Measurements from ENCODE around the gene B4GALT1.
"Not testable (repeated sequence)": the region's sequence is repeated elsewhere in the genome, so short reads cannot be mapped to it uniquely, and the experiment has no call there.

B4GALT1 gene

GRCh38 chr9:33184963-33185362 is 17.8 kb upstream of the B4GALT1 start:
- DNase-seq = no peak

DNA sequence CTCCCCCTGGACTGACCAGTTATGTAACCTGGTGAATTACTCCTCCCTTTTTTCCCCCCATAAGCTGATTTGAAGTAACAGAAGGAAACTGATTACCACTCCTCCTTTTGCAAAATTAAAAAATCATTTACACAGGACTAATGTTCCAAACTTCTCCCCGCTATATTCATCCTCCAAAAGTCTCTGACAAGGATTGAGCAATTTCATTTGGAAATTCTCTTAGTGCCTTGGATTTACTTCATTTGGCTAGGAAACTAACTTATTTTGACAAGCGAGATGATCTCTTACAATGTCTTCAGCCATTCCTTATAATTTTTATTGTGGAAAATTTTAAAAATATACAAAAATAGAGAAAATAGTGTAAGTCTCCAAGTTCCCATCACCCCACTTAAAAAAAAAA is 15.4 kb upstream of the B4GALT1 start:
- no peak for DNase-seq

DNA sequence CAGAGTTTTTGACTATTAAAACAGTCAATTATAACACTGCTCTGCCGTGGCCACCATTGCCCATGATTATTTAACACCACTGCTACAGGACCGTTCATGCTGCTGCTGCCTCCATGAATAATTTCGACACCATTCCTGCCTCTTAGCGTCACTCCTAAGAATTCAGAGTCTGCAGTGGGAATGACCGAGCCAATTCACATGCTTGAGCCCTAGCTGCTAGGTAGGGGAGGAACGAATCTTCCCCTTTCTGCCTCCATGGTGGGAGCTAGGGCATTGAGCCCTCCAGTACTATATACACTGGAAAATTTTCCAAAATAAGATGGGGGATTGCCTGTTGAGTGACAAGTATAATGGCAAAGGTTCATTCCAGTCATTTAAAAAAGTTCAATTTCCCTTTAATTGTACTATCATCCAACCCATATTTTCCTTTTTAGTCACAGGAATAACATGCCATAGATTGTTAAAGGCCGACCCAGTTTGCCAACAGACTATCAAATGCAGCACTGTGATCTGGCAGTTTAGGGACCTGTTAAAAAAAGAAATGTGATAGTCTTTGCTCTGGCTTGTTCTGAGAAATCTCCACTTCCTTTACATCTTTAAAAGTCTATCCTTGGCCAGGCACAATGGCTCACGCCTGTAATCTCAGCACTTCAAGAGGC is 13.5 kb upstream of the B4GALT1 start:
- no peak for DNase-seq

DNA sequence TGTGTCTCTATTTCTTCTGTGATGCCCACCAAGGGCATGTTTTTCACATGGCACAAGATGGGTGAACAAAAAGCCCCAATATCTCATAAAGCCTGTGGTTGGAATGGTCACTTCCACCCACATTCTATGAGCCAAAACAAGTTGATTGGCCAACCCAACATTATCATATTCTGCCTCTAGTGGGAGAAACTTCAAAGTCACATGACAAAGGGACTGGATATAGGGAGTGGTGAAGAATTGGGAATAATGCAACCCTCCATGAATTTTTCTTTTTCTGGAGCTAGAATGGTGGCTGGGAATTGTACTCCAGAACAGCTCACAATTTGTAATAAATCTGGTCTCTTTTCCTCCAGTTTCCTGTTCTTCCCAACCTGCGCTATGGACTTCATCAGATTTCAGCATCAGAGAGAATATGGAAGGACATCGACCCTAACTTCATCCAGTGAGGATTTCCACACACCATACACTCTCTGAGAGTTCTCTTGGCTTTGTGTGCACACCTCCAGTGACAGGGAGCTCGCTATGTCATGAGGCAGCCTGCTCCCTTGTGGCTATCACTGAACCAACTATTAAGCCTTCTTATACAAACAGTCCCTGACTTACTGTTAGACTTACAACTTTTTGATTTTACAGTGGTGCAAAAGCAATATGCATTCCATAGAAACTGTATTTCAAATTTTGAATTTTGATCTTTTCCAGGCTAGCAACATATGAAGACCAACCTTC is 12.0 kb upstream of the B4GALT1 start:
- DNase-seq = no peak

DNA sequence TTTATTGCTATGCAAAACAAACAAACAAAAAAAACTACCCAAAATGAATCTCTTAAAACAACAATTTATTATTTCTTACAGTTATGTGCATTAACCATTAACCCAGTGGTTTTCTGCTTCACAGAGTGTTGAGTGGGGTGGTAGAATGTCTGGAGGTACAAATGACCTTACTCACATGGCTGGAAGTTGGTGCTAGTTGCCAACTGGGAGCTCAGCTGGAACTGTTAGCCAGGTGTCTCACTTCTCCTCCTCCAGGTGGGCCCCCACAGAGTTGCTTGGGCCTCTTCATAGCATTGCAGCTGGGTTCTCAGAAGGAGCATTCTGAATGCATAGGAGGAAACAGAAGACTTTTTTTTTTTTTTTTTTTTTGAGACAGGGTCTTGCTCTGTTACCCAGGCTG is 10.5 kb upstream of the B4GALT1 start:
- no peak for DNase-seq

GRCh38 chr9:33177086-33177485 is 9.9 kb upstream of the B4GALT1 start:
- DNase-seq = no peak

DNA sequence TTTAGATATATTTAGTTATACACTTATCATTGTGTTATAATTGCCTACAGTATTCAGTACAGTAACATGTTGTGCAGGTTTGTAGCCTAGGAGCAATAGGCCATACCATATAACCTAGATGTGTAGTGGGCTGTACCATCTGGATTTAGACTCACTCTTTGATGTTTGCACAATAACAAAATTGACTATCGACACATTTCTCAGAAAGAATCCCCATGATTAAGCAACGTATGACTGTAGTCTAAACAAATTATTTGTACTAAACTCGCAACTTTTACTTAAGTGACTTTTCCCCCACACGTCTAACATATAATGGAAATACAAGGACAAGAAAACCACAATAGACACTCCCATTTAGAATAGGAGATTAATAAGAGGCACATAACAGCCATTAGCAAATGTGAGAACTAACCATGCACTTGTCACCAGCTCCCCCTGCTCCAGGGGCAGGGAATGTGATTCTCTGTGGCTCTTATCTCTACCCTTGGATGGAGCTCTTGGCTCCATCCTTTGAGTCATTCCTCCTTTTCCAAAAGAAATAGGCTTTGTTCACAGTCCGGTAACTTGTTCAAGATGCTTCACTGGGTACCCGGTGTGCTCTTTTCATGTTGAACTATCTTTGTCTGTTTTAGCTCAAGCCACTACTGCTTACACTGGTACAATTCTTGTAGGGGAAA is 8.7 kb upstream of the B4GALT1 start:
- DNase-seq = no peak

GRCh38 chr9:33172256-33173238 is 5.4 kb upstream of the B4GALT1 start:
- no peak for DNase-seq

- DNase-seq = peak; percentile 22 to 37
Measured at GRCh38 chr9:33170464-33171415, 3.6 kb upstream of the B4GALT1 start.

- no peak for DNase-seq
Measured at GRCh38 chr9:33168941-33169544, 1.9 kb upstream of the B4GALT1 start.

DNA sequence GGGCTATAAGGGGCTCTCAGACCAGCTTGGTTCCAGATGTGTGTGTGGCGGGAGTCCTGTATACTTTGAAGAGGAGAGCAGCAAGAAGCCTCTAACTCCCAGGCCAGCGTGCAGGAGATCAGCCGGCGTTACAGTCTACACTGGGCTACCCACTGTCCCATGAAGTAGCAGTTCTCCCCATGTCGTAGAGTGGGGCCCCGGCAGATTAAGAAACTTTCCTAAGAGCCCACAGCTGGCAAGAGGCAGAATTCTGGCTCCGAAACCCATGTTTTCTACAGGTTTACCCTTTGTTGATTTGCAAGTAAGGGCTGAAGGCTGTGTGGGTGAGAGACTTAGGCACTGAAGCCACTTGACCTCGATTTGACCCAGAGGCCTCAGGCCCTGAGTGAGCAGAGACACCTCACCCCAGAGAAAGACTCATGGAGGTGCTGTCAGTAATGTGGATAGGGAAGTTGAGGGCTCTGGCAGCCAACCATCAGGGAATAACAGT is 881 bp upstream of the B4GALT1 start:
- no peak for DNase-seq

DNA sequence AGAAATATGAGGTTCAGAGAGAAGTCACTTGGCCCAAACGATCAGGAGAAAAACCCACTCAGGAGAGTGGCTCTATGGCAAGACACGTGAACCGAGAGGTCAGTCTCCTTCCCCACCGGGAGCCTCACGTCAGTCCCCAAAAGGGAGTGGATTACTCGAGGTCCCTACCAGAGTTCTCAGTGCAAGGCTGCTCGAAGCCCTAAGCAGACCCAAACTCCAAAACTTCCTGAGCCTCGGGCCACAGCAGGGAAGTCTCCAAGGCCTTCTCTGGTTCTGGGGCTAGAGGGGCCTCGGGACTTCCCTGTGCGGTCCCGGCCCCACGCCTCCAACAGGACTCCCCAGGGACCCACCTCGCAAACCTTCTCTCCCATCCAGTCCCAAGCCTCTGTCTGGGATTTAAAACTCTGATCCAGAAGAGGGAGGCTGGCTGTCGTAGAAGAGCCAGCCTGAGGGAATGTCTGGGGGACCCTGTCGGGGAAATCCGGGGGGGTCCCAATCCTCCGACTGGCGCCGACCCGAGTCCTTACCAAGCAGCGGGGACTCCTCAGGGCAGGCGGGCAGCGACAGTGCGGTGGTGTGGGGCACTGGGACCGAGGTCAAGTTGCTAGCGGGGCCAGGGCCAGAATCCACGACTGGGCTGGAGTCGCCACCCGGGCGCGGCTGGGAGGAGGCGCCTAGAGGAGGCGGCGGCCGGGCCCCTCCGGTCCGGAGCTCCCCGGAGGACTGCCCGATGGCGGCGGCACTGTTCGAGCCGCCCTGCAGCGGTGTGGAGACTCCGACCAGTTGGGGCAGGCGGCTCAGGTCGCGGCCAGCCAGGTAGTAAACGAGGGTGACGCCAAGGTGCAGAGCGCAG is 679 bp downstream of the B4GALT1 start:
- DNase-seq = no peak

GRCh38 chr9:33165263-33166151 is 1.6 kb downstream of the B4GALT1 start:
- no peak for DNase-seq

DNA sequence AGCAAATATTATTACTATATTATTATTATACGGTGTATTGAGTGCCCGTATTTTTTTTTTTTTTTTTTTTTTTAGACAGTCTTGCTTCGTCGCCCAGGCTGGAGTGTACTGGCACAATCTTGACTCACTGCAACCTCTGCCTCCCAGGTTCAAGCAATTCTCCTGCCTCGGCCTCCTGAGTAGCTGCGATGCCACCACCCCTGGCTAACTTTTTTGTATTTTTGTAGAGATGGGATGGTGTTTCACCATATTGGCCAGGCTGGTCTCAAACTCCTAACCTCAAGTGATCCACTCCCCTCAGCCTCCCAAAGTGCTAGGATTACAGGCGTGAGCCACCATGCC is 2.2 kb downstream of the B4GALT1 start:
- not testable (repeated sequence) for DNase-seq

- no peak for DNase-seq
Measured at GRCh38 chr9:33164138-33164809, 2.9 kb downstream of the B4GALT1 start.

- no peak for DNase-seq
Measured at GRCh38 chr9:33163433-33164137, 3.6 kb downstream of the B4GALT1 start.

GRCh38 chr9:33162721-33163311 is 4.3 kb downstream of the B4GALT1 start:
- no peak for DNase-seq

All from NCI-H1930 (cell line).